KOPT-K1 (cell line): ENCODE measurements around the gene BMP7.

Experiments
- H3K27ac ChIP-seq: fragments of 200-600 bp; sonication (generic); 2 replicates; pipeline ENCODE4 v1.5.1; 2016; ENCODE audit warnings: antibody characterized with exemption, mild to moderate bottlenecking, low read depth, low read length; ENCODE audit not compliant: poor library complexity, severe bottlenecking
- H3K36me3 ChIP-seq: fragments of 200-600 bp; sonication (generic); 2 replicates; pipeline ENCODE4 v1.5.1; 2017; ENCODE audit warnings: antibody characterized with exemption, mild to moderate bottlenecking, low read length, moderate library complexity; ENCODE audit not compliant: insufficient read depth
- H3K9me3 ChIP-seq: fragments of 200-600 bp; sonication (generic); 2 replicates; pipeline ENCODE4 v1.5.1; 2017; ENCODE audit warnings: antibody characterized with exemption, low read length, mild to moderate bottlenecking; ENCODE audit not compliant: insufficient read depth, poor library complexity, severe bottlenecking

The BMP7 gene

DNA sequence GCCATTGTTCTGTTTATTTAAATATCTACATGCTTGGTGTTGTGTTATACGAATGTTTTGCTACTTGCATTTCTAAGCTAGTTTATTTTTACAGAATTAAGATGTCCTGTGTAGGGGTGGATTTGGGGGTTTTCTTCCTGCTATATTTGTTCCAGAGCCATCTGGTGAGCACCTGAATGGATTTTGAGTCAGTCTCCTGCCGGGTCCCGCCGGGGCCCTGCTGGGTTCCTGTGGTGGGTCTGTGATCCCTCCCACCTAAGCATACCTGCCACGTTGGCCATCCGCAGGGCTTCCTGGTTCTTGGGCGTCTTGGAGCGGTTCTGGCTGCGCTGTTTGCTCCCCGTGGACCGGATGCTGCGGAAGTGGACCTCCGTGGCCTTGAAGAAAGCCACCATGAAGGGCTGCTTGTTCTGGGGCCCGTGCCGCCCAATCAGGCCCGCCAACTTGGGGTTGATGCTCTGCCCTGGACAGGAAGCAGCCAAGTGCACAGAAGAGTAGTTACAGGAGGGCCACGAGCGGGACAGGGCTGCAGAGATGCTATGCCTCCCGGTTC, 82.9 kb downstream of the BMP7 start:
- no peak overlapping the region for H3K27ac ChIP-seq
- peaks cover 7% of the 10 kb centered on the region for H3K9me3 ChIP-seq
- H3K36me3 ChIP-seq = no peaks in the 10 kb centered on the region

DNA sequence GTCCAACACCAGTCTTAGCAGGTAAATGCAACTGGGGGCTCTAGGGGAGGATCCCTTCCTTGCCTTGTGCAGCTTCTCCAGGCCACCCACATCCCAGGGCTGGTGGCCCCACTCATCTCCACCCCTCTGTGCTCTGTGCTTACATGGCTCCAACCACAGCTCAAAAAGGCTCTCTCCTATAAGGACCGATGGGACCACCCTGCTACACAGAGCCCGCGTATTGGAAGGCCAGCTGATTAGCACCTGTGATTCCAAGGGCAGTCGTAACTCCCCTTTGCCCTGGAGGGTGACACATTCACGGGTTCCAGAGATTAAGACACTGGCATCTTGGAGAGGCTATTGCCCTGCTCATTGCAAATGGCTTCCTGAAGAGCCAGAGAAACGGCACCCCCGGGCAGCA, 84.8 kb downstream of the BMP7 start:
- no peaks in the 10 kb centered on the region for H3K36me3 ChIP-seq
- no peak overlapping the region for H3K27ac ChIP-seq
- H3K9me3 ChIP-seq = peaks cover 7% of the 10 kb centered on the region

- Histone ChIP-seq H3K9me3 (peaks cover 7% of the 10 kb centered on the region), H3K36me3 (no peaks in the 10 kb centered on the region), H3K27ac (no peak overlapping the region)
Measured at GRCh38 chr20:57180954-57181353, 85.5 kb downstream of the BMP7 start.

DNA sequence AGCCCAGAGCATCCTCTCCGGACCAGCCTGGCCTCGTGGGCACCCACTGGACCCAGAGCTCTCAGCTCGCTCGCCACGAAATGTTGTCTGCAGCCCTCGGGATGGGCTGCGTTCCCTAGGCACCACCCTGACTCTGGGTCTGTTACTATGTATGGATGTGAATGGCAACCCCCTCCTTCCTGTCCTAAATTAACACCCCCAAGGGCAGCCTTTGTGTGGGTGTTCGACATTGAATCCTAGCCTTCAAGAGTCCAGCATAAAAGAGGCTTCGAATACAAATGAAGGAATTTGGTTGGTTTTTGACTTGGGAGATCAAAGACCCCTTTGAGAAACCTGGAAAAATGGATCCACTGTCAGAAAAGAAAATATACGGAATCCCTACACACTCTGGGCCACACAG, 86.1 kb downstream of the BMP7 start:
- peaks cover 7% of the 10 kb centered on the region for H3K9me3 ChIP-seq
- no peaks in the 10 kb centered on the region for H3K36me3 ChIP-seq
- no peak overlapping the region for H3K27ac ChIP-seq

- no peak overlapping the region for H3K27ac ChIP-seq
Measured at GRCh38 chr20:57179265-57179664, 87.2 kb downstream of the BMP7 start.

DNA sequence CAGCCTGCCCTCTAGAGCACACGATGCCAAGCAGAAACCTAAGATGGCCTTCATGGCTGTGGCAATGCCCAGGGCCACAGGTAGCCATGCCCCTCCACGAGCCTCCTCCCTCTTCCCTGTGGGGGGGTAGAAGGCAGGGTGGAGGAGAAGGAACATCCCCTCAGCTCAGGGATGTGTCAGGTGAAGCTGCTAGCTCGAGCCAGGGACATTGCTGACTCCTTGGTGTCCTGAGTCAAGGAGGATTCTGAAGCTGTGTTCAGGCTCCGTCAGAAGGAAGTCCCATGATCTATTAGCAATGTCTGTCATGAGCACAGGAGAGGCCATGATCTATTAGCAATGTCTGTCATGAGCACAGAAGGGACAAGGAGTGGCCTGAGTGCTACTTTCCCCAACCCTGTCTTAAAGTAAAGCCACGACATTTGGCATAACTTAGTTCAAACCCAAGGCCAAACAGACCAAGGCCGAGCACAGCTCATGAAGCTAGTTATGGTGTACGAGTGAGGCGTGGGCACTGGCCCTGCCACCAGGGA, 87.8 kb downstream of the BMP7 start:
- Histone ChIP-seq H3K36me3 (no peaks in the 10 kb centered on the region), H3K27ac (no peak overlapping the region), H3K9me3 (no peaks in the 10 kb centered on the region)

More at GRCh38 chr20:57179265-57179664, 87.2 kb downstream of the BMP7 start:
- no peaks in the 10 kb centered on the region for H3K36me3 ChIP-seq
- H3K9me3 ChIP-seq = no peaks in the 10 kb centered on the region

DNA sequence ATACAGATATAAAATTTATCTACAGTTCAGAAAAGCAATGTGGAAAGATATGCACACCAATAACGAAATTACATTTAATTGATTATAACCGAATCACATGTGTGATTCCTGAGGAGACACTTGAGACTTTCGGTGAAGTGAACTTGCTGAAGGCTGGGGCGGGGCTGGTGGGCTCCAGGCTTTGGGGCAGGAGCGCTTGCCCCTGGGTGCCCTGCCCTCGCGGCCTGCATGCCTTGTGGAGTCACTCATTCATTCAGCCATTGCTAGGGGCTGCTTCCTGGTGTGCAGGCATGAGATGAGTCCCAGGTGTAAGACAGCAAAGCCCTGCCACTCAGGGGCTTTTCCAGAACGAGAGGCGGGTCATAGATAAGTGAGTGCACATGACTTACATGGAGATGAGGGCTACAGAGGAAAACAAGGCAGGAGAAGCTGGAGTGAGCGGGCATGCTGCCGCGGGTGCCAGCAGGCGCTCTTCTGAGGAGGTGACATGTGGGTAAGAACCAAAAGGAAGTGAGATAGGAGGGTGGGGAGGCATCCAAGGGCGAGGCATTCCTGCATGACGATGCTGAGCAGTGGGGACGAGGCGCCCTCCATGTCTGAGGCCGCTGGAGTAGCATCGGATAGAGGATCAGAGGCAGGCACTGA, 88.7 kb downstream of the BMP7 start:
- Histone ChIP-seq H3K9me3 (no peaks in the 10 kb centered on the region), H3K27ac (no peak overlapping the region), H3K36me3 (no peaks in the 10 kb centered on the region)

- no peaks in the 10 kb centered on the region for H3K36me3 ChIP-seq
- H3K27ac ChIP-seq = no peak overlapping the region
- no peaks in the 10 kb centered on the region for H3K9me3 ChIP-seq
Measured at GRCh38 chr20:57176842-57177241, 89.6 kb downstream of the BMP7 start.

- Histone ChIP-seq H3K27ac (no peak overlapping the region), H3K9me3 (no peaks in the 10 kb centered on the region), H3K36me3 (no peaks in the 10 kb centered on the region)
Measured at GRCh38 chr20:57175397-57176010, 90.9 kb downstream of the BMP7 start.

GRCh38 chr20:57174737-57175136, 91.7 kb downstream of the BMP7 start:
- Histone ChIP-seq H3K36me3 (no peaks in the 10 kb centered on the region), H3K9me3 (no peaks in the 10 kb centered on the region), H3K27ac (no peak overlapping the region)

DNA sequence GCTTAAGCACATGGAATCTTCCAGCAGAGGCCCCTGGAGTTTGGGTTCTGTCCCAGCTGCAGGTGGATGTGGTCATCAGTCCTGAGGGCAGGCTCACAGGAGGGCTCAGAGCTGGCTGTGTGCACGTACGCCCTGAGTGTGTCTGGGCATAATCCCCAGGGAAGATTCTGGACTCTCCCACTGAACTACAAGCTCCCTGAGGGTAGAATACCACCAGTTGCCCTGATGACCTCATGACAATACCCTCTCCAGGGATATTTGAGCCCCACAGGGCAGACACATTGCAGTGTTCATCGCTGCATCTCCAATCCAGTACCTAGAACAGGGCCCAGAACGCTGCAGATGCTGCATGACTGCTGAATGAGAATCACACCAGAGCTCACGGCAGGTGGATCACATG, 92.5 kb downstream of the BMP7 start:
- H3K9me3 ChIP-seq = no peaks in the 10 kb centered on the region
- no peak overlapping the region for H3K27ac ChIP-seq
- no peaks in the 10 kb centered on the region for H3K36me3 ChIP-seq

GRCh38 chr20:57173041-57173440, 93.4 kb downstream of the BMP7 start:
- no peaks in the 10 kb centered on the region for H3K36me3 ChIP-seq
- H3K27ac ChIP-seq = no peak overlapping the region

DNA sequence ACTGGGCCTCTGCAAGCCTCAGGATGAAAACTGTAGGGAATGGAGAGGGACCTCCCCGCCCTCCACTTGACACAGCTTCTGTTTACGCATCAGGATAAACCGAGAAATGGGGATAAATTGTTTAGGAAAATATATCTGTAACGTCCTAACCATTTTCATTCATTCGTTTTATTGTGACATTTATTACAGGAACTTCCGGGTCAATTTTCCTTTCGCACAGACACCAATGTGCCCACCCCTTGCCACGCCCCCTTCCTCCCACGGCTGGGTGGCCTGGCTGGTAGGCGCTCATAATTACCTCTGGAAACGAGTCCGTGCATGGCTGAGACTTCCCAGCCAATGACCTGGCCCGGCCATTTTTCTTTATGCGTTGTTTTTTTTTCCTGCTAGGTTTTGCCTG, 96.1 kb downstream of the BMP7 start:
- H3K9me3 ChIP-seq = no peaks in the 10 kb centered on the region
- H3K27ac ChIP-seq = no peak overlapping the region
- H3K36me3 ChIP-seq = no peaks in the 10 kb centered on the region

More at GRCh38 chr20:57173041-57173440, 93.4 kb downstream of the BMP7 start:
- H3K9me3 ChIP-seq = no peaks in the 10 kb centered on the region

- Histone ChIP-seq H3K36me3 (no peaks in the 10 kb centered on the region), H3K27ac (no peak overlapping the region)
Measured at GRCh38 chr20:57169162-57169561, 97.3 kb downstream of the BMP7 start.

DNA sequence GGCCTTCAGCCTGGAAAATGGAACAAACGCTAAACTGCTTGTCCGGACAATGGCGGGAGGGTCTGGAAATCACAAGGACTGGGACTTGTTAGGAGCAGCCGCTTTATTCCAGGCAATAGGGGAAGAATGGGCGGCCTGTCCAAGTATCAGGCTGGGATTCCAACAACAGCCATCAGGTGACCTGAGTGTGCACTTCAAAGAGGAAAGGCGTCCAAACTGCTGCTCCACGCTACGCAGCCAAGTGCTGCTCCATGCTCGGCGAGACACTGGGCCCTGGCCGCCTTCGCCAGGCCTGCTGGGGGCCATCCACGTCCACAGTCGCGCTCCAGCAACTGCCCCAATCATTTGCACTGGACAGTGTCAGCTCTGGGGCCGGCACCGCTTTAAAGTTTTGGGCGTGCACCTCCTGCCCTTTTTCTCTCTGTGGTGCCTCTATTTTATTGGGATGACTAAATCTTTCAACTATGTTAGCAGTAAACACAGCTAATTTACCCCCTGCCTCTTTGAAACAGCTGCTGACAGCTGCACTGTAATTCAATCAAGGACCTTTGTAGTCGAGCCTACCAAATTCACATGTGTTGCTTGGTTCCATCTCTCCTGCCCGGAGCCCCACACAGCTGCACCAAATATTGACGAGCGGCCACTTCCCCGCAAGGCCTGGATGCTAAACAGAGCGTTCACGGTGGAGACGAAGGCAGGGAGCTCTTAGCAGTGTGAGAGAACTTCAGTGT, 98.3 kb downstream of the BMP7 start:
- Histone ChIP-seq H3K27ac (no peak overlapping the region), H3K9me3 (peaks cover 11% of the 10 kb centered on the region), H3K36me3 (no peaks in the 10 kb centered on the region)

More at GRCh38 chr20:57169162-57169561, 97.3 kb downstream of the BMP7 start:
- H3K9me3 ChIP-seq = peaks cover 4% of the 10 kb centered on the region
